22Rv1 (cell line): ENCODE measurements around the gene C1orf185.

Source experiments
- ZFX ChIP-seq: fragments of 450-650 bp; IDR thresholded peaks from 2 replicates; pipeline ENCODE4 v1.6.1; 2017; ENCODE audit warnings: antibody characterized with exemption, borderline replicate concordance
- TF ChIP-seq, protein P1 (sequence below): fragments of 450-650 bp; IDR thresholded peaks from 2 replicates; pipeline ENCODE4 v1.5.1; 2017; ENCODE audit warnings: mild to moderate bottlenecking

DNA sequence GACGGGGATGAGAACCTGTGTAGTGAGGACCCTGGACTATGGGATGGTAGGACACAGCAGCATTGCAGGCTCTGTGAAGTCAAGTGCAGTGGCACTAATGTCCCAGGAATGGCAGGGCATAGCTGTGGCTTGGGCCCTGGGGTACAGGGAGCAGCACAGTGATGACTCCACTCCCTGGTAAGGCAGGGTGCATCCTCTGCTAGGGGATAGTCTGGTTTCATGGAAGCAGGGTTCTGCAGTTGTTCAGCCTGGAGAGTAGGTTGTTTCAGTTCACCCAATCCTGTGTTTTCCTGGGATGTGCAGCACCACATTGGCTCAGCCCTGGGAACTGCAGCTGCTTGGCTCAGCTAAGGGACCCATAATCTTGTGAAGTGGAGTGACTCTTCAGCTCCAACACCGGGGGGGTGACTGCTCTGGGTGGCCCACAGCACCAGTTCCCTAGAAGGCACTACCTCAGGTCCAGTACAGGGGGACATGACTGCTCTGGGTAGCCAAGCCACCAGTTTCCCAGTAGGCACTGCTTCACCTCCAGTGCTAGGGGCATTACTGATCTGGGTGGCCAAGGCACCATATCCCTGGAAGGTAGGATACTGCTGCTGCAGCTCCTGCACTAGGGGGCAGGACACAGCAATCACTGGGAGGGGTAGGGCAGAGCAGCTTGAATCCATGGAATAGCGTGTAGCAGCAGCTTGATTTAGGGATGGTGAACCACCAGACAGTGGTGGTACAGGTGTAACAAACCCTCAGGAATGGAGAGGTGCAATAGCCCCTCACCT is 15.3 kb upstream of the C1orf185 start:
- no peak for TF ChIP-seq ZFX
- TF ChIP-seq, protein P1, sequence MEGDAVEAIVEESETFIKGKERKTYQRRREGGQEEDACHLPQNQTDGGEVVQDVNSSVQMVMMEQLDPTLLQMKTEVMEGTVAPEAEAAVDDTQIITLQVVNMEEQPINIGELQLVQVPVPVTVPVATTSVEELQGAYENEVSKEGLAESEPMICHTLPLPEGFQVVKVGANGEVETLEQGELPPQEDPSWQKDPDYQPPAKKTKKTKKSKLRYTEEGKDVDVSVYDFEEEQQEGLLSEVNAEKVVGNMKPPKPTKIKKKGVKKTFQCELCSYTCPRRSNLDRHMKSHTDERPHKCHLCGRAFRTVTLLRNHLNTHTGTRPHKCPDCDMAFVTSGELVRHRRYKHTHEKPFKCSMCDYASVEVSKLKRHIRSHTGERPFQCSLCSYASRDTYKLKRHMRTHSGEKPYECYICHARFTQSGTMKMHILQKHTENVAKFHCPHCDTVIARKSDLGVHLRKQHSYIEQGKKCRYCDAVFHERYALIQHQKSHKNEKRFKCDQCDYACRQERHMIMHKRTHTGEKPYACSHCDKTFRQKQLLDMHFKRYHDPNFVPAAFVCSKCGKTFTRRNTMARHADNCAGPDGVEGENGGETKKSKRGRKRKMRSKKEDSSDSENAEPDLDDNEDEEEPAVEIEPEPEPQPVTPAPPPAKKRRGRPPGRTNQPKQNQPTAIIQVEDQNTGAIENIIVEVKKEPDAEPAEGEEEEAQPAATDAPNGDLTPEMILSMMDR, result no peak
